Activated CD8-positive, alpha-beta memory T cell treated with anti-CD3 and anti-CD28 coated beads, Interleukin-2, amount 50 U/mL, for 1 hour (primary cell): Measurements from ENCODE around the gene SERPINB10.
"Not testable (repeated sequence)": the region's sequence is repeated elsewhere in the genome, so short reads cannot be mapped to it uniquely, and the experiment has no call there.

Source experiments
- DNase-seq: peaks from one replicate; pipeline ENCODE4 v3.0.0-alpha.2; 2020; ENCODE audit errors: extremely low read depth

Gene SERPINB10

DNA sequence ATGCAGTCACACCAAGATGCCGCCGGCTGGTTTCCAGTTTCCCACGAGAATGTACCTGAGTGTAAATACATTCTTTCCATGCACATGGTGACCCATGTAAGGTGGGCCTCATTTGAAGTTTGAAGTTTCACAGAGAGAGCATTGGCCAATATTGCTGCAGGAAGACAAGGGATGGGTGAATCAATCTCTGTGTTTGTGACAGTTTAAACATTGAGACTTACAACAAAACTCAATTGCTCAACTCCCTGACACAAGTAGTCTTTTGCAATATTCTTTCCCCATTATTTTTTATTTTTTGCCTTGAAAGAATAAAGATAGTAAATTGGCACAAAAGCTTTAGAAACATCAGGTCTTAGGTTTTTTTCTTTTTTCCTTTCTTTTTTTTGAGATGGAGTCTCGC lies 15.2 kb upstream of the SERPINB10 start:
- DNase-seq = no peak

DNA sequence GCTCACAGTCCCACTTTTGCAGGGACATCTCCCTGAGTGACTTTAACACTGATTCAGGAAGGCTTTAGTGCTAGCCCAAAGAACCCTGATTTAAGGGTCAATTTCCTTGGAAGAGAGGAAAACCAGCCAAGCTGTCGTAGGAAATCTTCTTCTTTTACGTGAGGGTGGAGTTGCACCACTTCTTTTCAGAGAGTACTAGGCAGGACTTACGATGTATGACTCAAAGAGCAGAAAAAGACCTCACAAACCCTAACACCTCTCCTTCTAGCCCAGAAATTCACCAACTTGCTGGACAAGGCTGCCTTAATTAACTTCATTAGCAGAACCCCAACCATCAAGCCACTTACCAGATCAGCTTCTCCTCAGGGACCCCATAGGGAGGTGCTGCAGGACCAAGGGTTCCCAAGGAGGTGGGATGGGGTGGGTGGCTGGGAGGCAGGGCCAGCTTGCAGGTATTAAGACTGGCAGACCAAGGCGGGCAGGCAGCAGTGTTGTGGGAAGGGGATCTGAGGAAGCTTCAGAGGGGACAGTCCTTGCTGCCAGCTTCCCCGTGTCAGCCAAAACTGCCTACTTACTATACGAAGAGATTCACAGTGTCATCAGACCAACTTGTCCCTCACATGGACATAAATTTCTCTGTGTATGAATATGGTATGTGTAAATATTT lies 13.5 kb upstream of the SERPINB10 start:
- DNase-seq = no peak

GRCh38 chr18:63895190-63895589 lies 12.6 kb upstream of the SERPINB10 start:
- no peak for DNase-seq

DNA sequence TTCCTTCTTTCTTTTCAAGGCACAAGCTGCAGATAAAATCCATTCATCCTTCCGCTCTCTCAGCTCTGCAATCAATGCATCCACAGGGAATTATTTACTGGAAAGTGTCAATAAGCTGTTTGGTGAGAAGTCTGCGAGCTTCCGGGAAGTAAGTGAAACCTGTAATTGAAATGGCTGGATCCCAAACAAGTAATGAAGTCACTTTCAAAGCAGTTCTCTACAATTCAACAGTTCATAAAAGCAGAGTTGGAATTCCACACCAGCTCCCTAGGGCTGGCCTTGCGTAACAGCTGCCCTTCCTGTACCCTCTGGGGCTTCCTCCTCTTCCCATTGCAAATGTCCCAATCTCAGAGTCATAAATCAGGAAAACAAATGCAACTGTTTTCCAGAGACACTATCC lies 10.7 kb upstream of the SERPINB10 start:
- DNase-seq = no peak

- no peak for DNase-seq
These were observed 8.6 kb upstream of the SERPINB10 start for GRCh38 chr18:63899206-63899605.

GRCh38 chr18:63903851-63904570 lies 3.7 kb upstream of the SERPINB10 start:
- no peak for DNase-seq

DNA sequence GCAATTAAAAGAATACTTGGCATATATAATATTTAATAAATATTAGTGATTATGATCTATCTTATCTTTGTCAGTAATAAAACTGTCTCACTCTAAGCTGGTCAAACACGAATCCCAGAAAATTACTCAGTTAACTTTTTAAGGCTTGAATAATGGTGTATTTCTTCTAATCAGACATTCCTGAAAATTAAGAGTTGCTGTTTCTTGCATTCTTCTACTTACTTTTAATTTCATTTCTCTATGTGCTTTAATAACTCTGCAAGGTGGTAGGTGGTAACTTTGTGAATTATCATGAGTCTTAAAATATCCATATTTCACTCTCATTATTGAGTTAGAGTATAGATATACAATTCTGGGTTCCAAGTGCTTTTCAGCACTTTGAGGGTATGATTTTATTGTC lies 3.1 kb upstream of the SERPINB10 start:
- no peak for DNase-seq

GRCh38 chr18:63905361-63905760 lies 2.4 kb upstream of the SERPINB10 start:
- no peak for DNase-seq

DNA sequence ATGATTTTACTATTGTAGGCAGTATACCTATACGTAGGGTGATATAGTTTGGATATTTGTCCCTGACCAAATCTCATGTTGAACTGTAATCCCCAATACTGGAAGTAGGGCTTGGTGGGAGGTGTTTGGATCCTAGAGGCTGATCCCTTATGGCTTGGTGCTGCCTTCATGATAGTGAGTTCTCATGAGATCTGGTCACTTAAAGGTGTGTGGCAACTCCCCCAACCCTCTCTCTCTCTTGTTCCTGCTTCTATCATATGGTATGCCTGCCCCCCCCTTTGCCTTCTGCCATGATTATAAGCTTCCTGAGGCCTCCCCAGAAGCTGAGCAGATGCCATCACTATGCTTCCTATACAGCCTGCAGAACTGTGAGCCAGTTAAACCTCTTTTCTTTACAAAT lies 1.7 kb upstream of the SERPINB10 start:
- no peak for DNase-seq

- DNase-seq = no peak
These were observed 1.1 kb downstream of the SERPINB10 start for GRCh38 chr18:63908858-63909257.

DNA sequence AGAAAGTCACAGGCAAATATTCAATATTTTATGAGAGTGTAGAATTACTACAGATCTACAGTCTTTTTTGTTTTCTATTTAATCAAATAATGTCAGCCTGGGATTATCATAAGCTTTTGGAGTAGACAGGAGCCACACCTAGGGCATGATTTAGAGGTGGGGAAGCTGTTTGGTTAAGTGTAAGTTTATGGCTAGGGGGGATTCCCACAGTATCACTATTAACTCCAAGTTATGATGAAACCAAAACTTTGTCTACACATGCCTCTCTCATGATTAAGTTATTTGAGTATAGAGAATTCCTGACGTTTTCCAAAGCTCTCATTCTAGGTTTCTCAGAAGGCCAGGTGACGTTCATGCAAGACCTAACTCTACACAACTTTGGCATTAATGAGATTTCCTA lies 2.1 kb downstream of the SERPINB10 start:
- DNase-seq = no peak

DNA sequence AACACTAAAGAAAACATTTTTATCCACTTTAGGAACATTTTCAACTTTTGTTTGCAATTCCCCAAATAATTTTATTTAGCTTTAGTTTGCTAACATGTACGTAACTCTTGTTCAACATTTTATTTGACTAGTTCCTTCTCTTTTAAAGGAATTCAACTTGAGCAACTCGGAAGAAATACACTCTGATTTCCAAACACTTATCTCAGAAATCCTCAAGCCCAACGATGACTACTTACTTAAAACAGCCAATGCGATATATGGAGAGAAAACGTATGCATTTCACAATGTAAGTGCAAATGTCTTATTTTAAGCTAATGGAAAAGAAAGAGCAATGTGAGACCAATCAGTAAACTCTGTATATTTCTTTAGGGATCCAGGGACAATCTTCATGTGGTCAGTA lies 10.1 kb downstream of the SERPINB10 start:
- DNase-seq = no peak

DNA sequence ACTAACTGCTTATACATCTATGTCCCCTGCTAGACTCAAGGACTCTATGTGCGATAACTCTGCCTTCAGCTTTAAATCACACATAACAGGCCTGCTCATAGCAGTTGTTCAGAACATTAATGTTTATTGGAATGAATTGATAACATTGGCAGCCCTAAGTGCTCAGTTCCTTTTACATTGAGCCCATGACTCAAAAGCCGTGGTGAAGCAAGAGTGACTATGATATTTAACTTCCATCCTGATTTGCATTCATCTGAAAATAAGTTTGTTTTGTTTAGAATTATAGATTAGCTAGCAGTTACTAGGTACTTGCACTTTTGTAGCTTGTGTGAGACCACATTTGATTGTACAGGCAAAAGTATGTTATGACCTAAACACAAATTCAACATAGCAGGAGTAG lies 14.3 kb downstream of the SERPINB10 start:
- DNase-seq = no peak

DNA sequence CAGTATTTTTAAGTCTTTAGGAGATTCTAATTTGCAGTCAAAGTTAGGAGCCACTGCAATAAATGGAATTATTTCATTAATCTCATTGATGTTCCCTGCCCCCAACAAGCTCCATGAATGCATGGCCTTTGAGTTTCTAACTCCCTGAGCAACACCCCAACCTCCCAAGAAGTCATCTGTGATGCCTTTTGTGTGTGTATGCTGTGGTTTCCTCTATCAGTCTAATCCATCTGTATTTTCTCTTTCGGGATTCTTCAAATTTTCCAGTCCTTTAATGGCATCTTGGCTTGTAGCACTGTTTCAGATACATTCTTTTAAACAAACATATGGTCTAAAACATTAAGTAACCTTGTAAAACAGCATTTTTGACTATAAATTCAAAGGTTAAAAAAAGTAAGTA lies 16.8 kb downstream of the SERPINB10 start:
- DNase-seq = no peak

- no peak for DNase-seq
These were observed 20.6 kb downstream of the SERPINB10 start for GRCh38 chr18:63928331-63928730.

GRCh38 chr18:63929369-63929768 lies 21.6 kb downstream of the SERPINB10 start:
- DNase-seq = not testable (repeated sequence)

DNA sequence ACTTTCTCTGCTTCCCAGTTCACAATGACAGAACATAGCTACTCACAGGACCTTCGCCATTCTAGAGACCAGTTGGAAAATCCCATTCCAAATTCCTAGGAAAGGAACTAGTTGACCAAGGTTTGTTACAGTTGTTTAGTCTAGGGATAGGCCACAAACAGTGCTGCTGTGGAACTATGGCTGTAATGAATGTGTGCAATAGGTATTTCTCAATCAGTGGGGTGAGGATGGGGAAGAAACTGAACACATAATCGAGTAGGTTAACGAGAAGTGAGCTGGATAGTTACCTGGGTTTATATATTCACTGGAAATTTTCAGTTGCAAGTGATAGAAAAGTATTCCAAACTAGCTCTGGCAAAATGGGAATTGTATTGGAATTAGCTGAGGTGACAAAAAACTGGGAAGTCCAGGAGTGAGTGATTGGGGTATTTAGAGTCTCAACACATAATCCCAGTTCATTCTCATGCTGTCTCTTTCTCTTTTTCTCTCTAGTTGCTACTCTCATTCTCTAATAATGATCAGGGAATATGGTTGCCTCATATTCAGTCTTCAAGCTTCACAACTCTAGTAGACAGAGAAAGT lies 23.1 kb downstream of the SERPINB10 start:
- DNase-seq = no peak

DNA sequence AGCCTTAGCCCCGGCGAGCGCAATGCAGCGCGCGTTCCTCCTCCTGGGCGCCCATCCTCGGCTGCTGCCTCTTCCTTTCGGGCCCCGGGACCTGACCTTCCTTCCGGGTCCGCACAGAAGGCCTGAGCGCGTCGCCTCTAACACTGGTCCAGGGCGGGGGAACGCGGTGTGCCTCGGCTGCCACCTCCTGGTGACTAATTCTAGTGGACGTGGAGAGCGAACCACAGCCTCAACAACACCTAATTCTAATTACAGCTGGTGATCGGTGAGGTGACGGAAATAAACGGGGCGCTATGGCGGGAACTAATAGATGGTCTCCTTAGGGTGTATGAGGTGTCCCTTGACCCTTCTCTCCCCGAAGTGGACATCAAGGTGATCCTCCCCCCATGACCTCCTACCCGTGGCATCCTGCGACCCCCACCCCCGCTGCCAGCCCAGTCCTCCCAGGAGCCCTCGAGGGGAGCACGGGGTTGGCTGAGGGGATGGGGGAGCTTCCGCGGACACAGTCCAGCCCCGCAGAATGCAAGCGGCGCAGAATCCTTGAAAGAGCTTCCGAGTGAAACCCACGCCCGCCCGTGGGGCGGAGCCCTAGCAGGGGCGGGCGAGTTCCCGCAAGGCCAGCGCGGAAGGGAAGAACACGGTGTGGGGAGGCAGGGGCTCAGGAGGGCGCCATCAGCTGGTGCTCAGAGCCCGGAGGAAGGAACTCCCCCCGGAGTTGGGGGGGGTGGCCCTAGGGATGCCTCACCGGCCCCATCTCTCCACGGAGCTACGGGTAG lies 28.6 kb downstream of the SERPINB10 start:
- no peak for DNase-seq

- DNase-seq = no peak
These were observed 29.2 kb downstream of the SERPINB10 start for GRCh38 chr18:63936932-63937393.

DNA sequence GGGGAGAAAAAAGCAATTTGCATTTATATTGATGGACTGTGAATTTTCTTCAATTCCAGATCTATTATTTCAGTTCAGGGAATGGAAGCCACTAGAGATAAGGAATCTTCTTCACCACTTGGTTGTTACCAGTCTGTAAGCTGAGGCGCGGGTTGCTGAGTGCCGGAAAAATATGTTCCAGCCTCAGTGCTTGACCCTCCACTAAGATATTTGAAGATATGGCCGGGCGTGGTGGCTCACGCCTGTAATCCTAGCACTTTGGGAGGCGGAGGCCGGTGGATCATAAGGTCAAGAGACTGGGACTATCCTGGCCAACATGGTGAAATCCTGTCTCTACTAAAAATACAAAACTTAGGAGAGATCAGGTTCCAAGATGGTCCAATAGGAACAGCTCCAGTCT lies 32.2 kb downstream of the SERPINB10 start:
- DNase-seq = no peak

DNA sequence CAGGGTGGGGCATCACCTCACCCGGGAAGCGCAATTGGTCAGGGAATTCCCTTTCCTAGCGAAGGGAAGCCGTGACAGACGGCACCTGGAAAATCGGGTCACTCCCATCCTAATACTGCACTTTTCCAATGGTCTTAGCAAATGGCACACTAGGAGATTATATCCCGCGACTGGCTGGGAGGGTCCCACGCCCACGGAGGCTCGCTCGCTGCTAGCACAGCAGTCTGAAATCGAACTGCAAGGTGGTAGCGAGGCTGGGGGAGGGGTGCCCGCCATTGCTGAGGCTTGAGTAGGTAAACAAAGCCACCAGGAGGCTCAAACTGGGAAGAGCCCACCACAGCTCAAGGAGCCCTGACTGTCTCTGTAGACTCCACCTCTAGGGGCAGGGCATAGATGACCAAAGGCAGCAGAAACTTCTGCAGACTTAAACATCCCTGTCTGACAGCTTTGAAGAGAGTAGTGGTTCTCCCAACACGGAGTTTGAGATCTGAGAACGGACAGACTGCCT lies 32.8 kb downstream of the SERPINB10 start:
- not testable (repeated sequence) for DNase-seq
